PC-9 (cell line): ENCODE results near the gene GNG13. TPM values are rescaled to one million over a fixed set of nuclear protein-coding genes. Genes with fewer than 3 reads are reported as not detected.
A peak's percentile ranks its signal among the peaks of the same experiment; 100 is the strongest.

Source experiments
- Bru-seq: library from RNA; stranded (reverse); fragments of 400-500 nt; gene quantifications from one replicate; lab custom pipeline; 2021; lab: Mats Ljungman, UMichigan
- BruChase-seq, 2 experiments: library from RNA; stranded (reverse); fragments of 400-500 nt; gene quantifications; one replicate each; lab custom pipeline; 2021; lab: Mats Ljungman, UMichigan
- BruUV-seq: library from RNA; stranded (reverse); fragments of 400-500 nt; replicated peaks from 2 replicates; lab custom pipeline; 2021; lab: Mats Ljungman, UMichigan
- CTCF ChIA-PET: fragments of 300-600 bp; sonication (Branson Sonifier 250); formaldehyde crosslinking; loops from one replicate; lab custom pipeline; 2022; ENCODE audit warnings: antibody characterized with exemption; lab: Charles Lee
- POLR2A ChIA-PET: fragments of 300-600 bp; sonication (Branson Sonifier 250); formaldehyde crosslinking; loops from one replicate; lab custom pipeline; 2022; ENCODE audit warnings: antibody characterized with exemption; ENCODE audit not compliant: unreplicated experiment; lab: Charles Lee
- DNase-seq, 2 experiments: peaks; one replicate each; pipeline versions ENCODE4 v3.0.0 to v3.0.0-alpha.2; 2015 to 2022; ENCODE audit warnings: mixed read lengths in 1 of 2
- H2AFZ ChIP-seq: fragments of 200-600 bp; sonication (generic); 2 replicates; pipeline ENCODE4 v1.8.1; 2017; ENCODE audit warnings: antibody characterized with exemption
- H3F3A ChIP-seq: fragments of 200-600 bp; sonication (generic); 2 replicates; pipeline ENCODE4 v1.8.1; 2017; ENCODE audit warnings: antibody characterized with exemption, mild to moderate bottlenecking, low read depth; ENCODE audit not compliant: insufficient read depth
- H3K27ac ChIP-seq: fragments of 200-600 bp; sonication (generic); 2 replicates; pipeline ENCODE4 v1.6.1; 2016; ENCODE audit warnings: mixed run types
- H3K27me3 ChIP-seq: fragments of 200-600 bp; sonication (generic); 2 replicates; pipeline ENCODE4 v1.6.1; 2016; ENCODE audit warnings: low read depth, mixed run types; ENCODE audit not compliant: insufficient read depth
- H3K36me3 ChIP-seq: fragments of 200-600 bp; sonication (generic); 2 replicates; pipeline ENCODE4 v1.6.1; 2016; ENCODE audit warnings: low read depth, mixed run types
- H3K4me1 ChIP-seq: fragments of 200-600 bp; sonication (generic); replicated peaks from 2 replicates; pipeline ENCODE4 v1.6.1; 2016; ENCODE audit warnings: mixed run types; ENCODE audit not compliant: insufficient read depth
- H3K4me2 ChIP-seq: fragments of 200-600 bp; sonication (generic); 2 replicates; pipeline ENCODE4 v1.6.1; 2017; ENCODE audit warnings: mixed run types
- H3K4me3 ChIP-seq: fragments of 200-600 bp; sonication (generic); 2 replicates; pipeline ENCODE4 v1.6.1; 2016; ENCODE audit warnings: mixed run types
- H3K79me2 ChIP-seq: fragments of 200-600 bp; sonication (generic); 2 replicates; pipeline ENCODE4 v1.6.1; 2017; ENCODE audit warnings: low read depth, mixed run types
- H3K9me2 ChIP-seq: fragments of 200-600 bp; sonication (generic); 2 replicates; pipeline ENCODE4 v1.8.1; 2017; ENCODE audit warnings: mild to moderate bottlenecking; ENCODE audit not compliant: insufficient read depth
- H3K9me3 ChIP-seq: fragments of 200-600 bp; sonication (generic); 2 replicates; pipeline ENCODE4 v1.8.1; 2016; ENCODE audit warnings: low read depth; ENCODE audit not compliant: insufficient read depth
- H4K20me1 ChIP-seq: fragments of 200-600 bp; sonication (generic); 2 replicates; pipeline ENCODE4 v1.8.1; 2017; ENCODE audit not compliant: insufficient read depth
- CTCF ChIP-seq: fragments of 200-600 bp; sonication (generic); conservative IDR thresholded peaks from 2 replicates; pipeline ENCODE4 v1.6.1; 2017; ENCODE audit warnings: mixed run types, antibody characterized with exemption, mild to moderate bottlenecking, moderate library complexity
- EZH2 ChIP-seq: fragments of 200-600 bp; sonication (generic); IDR thresholded peaks from 2 replicates; pipeline ENCODE4 v1.8.0; 2017; ENCODE audit warnings: antibody characterized with exemption, low read depth
- intact Hi-C: fragments of 100-400 bp; cut with micrococcal nuclease; formaldehyde crosslinking; loops from one replicate; pipeline ENCODE4 v1.10.0; 2022; ENCODE audit not compliant: unreplicated experiment
- long read RNA-seq: library from polyadenylated mRNA; stranded (forward); transcript quantifications from one replicate; pipeline ENCODE4 v2.0.0, GENCODE V29; 2022
- total RNA-seq: library from RNA; stranded (reverse); gene quantifications from 2 replicates; pipeline ENCODE4 v1.2.3, GENCODE V29; 2021

Gene GNG13
- total RNA-seq (not detected in 2 replicates), Bru-seq, nascent RNA (not detected), BruChase-seq, experiment 1, labeled RNA remaining after a 2-hour chase (not detected), BruChase-seq, experiment 2, labeled RNA remaining after a 6-hour chase (percentile 15 among the genes with signal in this experiment)
- long read RNA-seq, partial matches to known transcripts = 0 of 1 reads
- long read RNA-seq, other reads (novel, unspliced or antisense) = 0 of 1 reads

- Histone ChIP-seq H3K4me2 (peak within 1 kb of the TSS; percentile 38; the same call in 1 of the 2 replicates), H3K4me1 (peaks cover 14% of the 10 kb centered on the region), H3K27me3 (peaks cover 27% of the 10 kb centered on the region), H3K36me3 (no peaks in the 10 kb centered on the region), H2AFZ (no peak within 1 kb of the TSS), H3K27ac (no peak within 1 kb of the TSS), H3K9me3 (no peaks in the 10 kb centered on the region), H3K4me3 (no peak within 1 kb of the TSS), H3K79me2 (no peaks in the 10 kb centered on the region), H4K20me1 (peaks cover 17% of the 10 kb centered on the region), H3K9me2 (no peaks in the 10 kb centered on the region), H3F3A (peaks cover 26% of the 10 kb centered on the region)
- TF ChIP-seq EZH2 (no peak), CTCF (no peak)
- no TSS peak for BruUV-seq
- POLR2A ChIA-PET = no interaction called here
- DNase-seq = no peak
- CTCF ChIA-PET = no interaction called here
- intact Hi-C loops = no loop called here
These were observed at the start of gene GNG13 for GRCh38 chr16:799948-800833. TSS of gene GNG13 (minus strand) at chr16:800734. CDS start at chr16:799077, 1,657 bp downstream.

- H3K4me1 ChIP-seq = no peaks in the 10 kb centered on the region
- no TSS peak for BruUV-seq
- H3K27ac ChIP-seq = no peak overlapping the region
- H3K79me2 ChIP-seq = no peaks in the 10 kb centered on the region
- peaks cover 79% of the 10 kb centered on the region for H3K27me3 ChIP-seq
- intact Hi-C loops = no loop called here
- no peaks in the 10 kb centered on the region for H3K36me3 ChIP-seq
- no peak overlapping the region for H2AFZ ChIP-seq
- no peak overlapping the region for H3K4me3 ChIP-seq
- ChIA-PET CTCF (interaction anchor here (0.7 kb wide), 1 partner anchor 349 kb away, joined by 5 read pairs; no protein-coding TSS in a partner anchor), POLR2A (no interaction called here)
- no peaks in the 10 kb centered on the region for H3K9me3 ChIP-seq
- H3K9me2 ChIP-seq = no peaks in the 10 kb centered on the region
- H4K20me1 ChIP-seq = no peaks in the 10 kb centered on the region
- no peak for TF ChIP-seq CTCF
- no peak for TF ChIP-seq EZH2
- no peak overlapping the region for H3K4me2 ChIP-seq
- DNase-seq = no peak
- H3F3A ChIP-seq = peaks cover 3% of the 10 kb centered on the region; the same call in 1 of the 2 replicates
These were observed 48.1 kb upstream of the GNG13 start for GRCh38 chr16:848510-849253.
